VCaP (cell line): ENCODE data around the gene UBAC2.

Source experiments
- H3K27ac ChIP-seq: fragments of 450-650 bp; 2 replicates; pipeline ENCODE4 v1.5.1; 2017
- CTCF ChIP-seq: fragments of 450-650 bp; conservative IDR thresholded peaks from 2 replicates; pipeline ENCODE4 v1.5.1; 2017; ENCODE audit warnings: mild to moderate bottlenecking, moderate library complexity

The UBAC2 gene

GRCh38 chr13:99261059-99261458 lies 60.4 kb downstream of the UBAC2 start:
- TF ChIP-seq CTCF: no peak
- no peak overlapping the region for H3K27ac ChIP-seq

GRCh38 chr13:99263126-99263785 lies 62.6 kb downstream of the UBAC2 start:
- H3K27ac ChIP-seq: no peak overlapping the region
- TF ChIP-seq CTCF: no peak

DNA sequence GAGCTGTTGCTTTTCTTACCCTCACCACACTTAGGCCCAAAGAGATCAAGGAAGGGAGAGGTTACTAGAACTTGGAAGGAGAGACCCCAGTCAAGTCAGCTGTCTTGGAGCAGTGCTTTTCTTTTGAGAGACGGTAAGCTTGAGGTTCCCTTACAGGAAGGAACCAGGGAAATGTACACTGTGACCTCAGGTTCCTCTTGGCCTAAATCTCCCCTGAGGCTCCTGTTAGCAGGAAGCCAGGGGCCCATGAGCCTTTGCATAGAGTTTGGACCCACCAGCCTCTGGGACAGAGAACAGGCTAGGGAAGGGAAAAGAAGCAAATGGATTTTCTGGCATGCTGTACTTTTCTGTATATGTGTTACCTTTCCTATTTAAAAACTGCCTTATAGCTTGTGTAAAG lies 63.4 kb downstream of the UBAC2 start:
- TF ChIP-seq CTCF: no peak
- no peak overlapping the region for H3K27ac ChIP-seq

GRCh38 chr13:99265162-99265800 lies 64.6 kb downstream of the UBAC2 start:
- TF ChIP-seq CTCF: no peak
- peak overlapping the region; percentile 10; the same call in 1 of the 2 replicates for H3K27ac ChIP-seq

DNA sequence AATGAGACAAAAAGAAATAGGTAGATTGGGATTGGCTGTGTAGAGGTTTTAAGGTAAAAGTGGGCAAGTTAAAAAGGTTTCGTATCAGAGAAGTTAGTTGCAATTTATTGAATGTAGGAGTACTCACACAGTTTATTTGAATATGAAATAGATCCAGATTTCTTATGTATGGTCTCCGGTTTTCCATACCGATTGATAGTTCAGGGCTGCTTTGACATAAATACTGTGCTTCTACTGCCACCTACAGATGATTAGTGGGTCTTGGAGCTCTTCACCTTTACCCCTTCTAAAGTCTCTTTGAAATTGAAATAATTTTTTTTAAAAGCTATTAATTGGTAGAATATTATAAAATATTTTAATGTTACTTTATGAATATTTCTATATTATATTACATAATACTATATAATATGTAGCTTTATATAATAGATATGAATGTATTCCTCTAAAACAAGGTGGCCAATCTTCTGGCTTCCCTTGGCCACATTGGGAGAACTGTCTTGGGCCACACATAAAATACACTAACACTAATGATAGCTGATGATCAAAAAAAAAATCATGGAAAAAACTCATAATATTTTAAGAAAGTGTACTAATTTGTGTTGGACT lies 65.3 kb downstream of the UBAC2 start:
- peak; percentile 82 for TF ChIP-seq CTCF

DNA sequence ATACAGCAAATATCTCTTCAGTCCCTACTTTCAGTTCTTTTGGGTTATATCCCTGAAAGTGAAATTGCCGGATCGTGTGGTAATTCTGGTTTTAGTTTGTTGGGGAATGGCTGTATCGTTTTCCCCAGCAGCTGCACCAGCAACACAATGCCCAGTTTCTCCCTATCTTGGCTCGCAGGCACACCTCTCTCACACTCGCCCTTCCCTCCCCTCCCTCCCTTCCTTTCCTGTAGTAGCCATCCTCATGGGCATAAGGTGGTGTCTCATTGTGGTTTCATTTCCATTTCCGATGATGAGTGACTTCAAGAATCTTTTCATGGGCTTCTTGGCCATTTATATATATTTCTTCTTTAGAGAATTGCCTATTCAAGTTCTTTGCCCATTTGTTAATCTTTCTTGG lies 66.2 kb downstream of the UBAC2 start:
- no peak for TF ChIP-seq CTCF
- H3K27ac ChIP-seq: no peak overlapping the region

More for the DNA sequence above, 65.3 kb downstream of the UBAC2 start:
- H3K27ac ChIP-seq: no peak overlapping the region

DNA sequence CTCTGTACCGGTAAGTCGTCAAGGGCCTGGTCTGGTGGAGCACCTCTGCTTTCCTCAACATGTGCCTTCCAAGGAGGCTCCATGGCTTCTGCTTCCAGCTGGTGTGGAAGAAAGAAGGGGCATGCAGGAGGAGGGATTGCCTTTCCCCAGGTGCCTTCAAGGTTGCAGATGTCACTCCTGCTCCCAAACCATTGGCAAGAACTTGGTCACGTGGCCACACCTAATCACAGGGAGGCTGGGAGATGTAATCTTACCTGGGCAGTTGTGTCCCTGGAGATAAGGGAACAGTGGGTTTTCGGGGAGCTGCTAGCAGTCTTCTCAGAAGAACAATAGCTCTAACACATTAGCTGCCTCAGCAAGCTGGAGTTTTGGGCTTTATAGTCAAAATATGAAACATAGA lies 67.3 kb downstream of the UBAC2 start:
- no peak for TF ChIP-seq CTCF
- H3K27ac ChIP-seq: no peak overlapping the region
